BE2C (cell line): ENCODE data around the gene PLEKHA8.

Experiments
- DNase-seq: peaks from one replicate; pipeline ENCODE4 v3.0.0-alpha.2; 2020
- H3K27me3 ChIP-seq: fragments of 250-450 bp; sonication (Bioruptor Pico); 2 replicates; pipeline ENCODE4 v1.5.1; 2020; ENCODE audit warnings: mild to moderate bottlenecking
- H3K36me3 ChIP-seq: fragments of 250-450 bp; sonication (Bioruptor Pico); 2 replicates; pipeline ENCODE4 v1.5.1; 2020; ENCODE audit warnings: mild to moderate bottlenecking
- H3K4me1 ChIP-seq: fragments of 250-450 bp; sonication (Bioruptor Pico); 2 replicates; pipeline ENCODE4 v1.5.1; 2020
- H3K4me3 ChIP-seq: 2 replicates; pipeline ENCODE4 v1.5.1; 2011; ENCODE audit warnings: low read depth, low read length
- H3K9me3 ChIP-seq: fragments of 250-450 bp; sonication (Bioruptor Pico); 2 replicates; pipeline ENCODE4 v1.5.1; 2020
- CTCF ChIP-seq: IDR thresholded peaks from 2 replicates; pipeline ENCODE4 v1.5.1; 2012; ENCODE audit warnings: mild to moderate bottlenecking, low read depth, low read length

Gene PLEKHA8

DNA sequence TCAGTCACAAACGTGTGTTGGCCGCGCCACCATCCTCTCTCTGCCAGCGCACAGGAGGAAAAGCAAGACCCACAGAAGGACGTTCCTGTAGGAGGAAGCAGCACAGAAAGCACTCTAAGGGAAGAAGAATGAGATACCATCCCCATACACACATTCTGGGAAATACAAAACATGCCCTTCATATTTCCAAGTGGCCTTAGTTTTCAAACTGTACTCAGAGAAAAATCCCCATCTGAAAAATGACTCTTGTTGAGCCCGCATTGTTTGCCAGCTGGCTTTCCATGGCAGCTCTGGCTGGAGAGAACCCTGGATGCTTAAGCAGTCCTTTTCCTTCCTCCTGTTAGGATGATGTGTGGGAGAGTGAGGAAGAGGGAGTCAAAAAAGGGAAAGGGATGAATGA lies 139.7 kb downstream of the PLEKHA8 start:
- Histone ChIP-seq H3K9me3 (no peaks in the 10 kb centered on the region), H3K4me3 (no peak overlapping the region), H3K4me1 (peaks cover 13% of the 10 kb centered on the region), H3K36me3 (no peaks in the 10 kb centered on the region), H3K27me3 (no peaks in the 10 kb centered on the region)
- no peak for TF ChIP-seq CTCF
- no peak for DNase-seq

DNA sequence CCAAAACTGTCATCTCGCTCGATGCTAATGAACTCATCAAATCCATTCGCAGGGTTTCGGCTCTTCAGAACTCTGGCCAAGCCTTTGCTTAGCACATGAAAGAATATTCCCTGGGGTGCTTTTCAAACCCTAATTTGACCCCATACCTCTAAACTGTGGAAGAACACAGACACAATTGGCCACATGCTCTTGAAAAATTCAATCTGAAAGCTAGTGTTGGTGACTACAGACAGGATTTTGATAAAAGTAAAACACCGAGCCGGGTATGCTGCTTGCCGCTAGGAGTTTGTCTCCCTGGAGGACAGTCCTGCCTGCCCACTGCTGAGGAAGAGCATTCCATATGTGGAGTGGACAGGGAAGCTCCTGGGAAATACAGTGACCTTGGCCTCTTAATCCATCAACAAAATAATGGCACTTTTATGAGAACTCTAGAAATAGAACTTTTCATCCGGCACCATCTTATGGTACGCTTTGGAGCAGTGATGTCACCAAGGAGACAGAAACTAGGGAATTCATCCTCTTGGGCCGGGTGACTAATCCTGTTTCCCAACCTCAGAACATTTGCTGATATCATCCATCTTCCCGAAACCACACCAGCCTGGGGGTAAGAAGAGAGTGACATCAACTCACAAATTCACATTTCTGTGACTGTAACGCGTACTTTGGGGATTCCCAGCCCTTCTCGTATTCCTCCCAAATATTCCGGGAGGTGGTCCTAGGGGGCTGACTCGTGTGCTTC lies 140.8 kb downstream of the PLEKHA8 start:
- Histone ChIP-seq H3K36me3 (no peaks in the 10 kb centered on the region), H3K4me3 (no peak overlapping the region), H3K4me1 (peaks cover 20% of the 10 kb centered on the region), H3K9me3 (no peaks in the 10 kb centered on the region), H3K27me3 (no peaks in the 10 kb centered on the region)
- DNase-seq: no peak
- no peak for TF ChIP-seq CTCF

- no peak for DNase-seq
- H3K4me1 ChIP-seq: peaks cover 20% of the 10 kb centered on the region
- H3K9me3 ChIP-seq: no peaks in the 10 kb centered on the region
- H3K4me3 ChIP-seq: no peak overlapping the region
- H3K36me3 ChIP-seq: no peaks in the 10 kb centered on the region
- no peak for TF ChIP-seq CTCF
- no peaks in the 10 kb centered on the region for H3K27me3 ChIP-seq
These were observed 141.4 kb downstream of the PLEKHA8 start for GRCh38 chr7:30169579-30169978.

- Histone ChIP-seq H3K9me3 (no peaks in the 10 kb centered on the region), H3K4me3 (no peak overlapping the region), H3K36me3 (no peaks in the 10 kb centered on the region), H3K4me1 (peaks cover 20% of the 10 kb centered on the region), H3K27me3 (no peaks in the 10 kb centered on the region)
- TF ChIP-seq CTCF: no peak
- DNase-seq: no peak
These were observed 142.4 kb downstream of the PLEKHA8 start for GRCh38 chr7:30170476-30171205.

DNA sequence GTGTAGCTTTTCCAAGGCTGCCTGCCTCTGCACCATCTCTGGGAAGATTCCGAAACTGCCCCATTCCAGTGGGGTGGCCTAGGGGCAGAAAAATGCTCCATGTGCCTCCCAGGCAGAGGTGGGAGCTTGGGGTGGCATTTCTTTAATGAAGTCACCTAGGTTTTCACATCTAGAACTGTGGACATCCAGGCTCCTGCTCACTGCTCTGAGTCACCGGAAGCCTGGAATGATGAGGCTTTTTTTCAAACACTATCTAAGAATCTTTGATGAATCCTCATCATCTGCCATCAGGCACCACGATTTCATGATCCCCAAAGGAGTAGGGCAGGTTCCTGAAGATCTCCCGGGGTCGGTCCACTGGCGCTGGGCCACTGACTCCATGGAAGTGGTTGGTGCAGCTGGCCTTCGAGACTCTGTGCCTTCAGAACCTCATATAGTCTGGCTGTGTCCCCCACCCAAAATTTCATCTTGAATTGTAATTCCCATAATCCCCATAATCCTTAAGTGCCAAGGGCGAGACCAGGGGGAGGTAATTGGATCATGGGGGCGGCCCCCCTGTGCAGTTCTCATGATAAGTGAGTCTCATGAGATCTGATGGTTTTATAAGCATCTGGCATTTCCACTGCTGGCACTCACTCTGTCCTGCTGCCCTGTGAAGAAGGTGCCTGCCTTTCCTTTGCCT lies 143.7 kb downstream of the PLEKHA8 start:
- Histone ChIP-seq H3K4me1 (peaks cover 20% of the 10 kb centered on the region), H3K27me3 (no peaks in the 10 kb centered on the region), H3K9me3 (no peaks in the 10 kb centered on the region), H3K4me3 (no peak overlapping the region), H3K36me3 (no peaks in the 10 kb centered on the region)
- no peak for DNase-seq
- no peak for TF ChIP-seq CTCF
